HepG2 (cell line): ENCODE measurements around the gene C9orf78. TPM values are rescaled to one million over a fixed set of nuclear protein-coding genes. Genes with fewer than 3 reads are reported as not detected.
A peak's percentile ranks its signal among the peaks of the same experiment; 100 is the strongest.

Source experiments
- BCL6 ChIP-seq: IDR thresholded peaks from 2 replicates; pipeline ENCODE4 v1.6.1; 2016; ENCODE audit warnings: missing genetic modification reagents, missing compliant biosample characterization
- CSRNP1 ChIP-seq: sonication (generic); formaldehyde crosslinking; IDR thresholded peaks from 2 replicates; pipeline ENCODE4 v1.8.1; 2023; ENCODE audit warnings: mild to moderate bottlenecking, missing genetic modification reagents
- HCFC1 ChIP-seq: fragments of 150-350 bp; IDR thresholded peaks from 2 replicates; pipeline ENCODE4 v1.6.1; 2014; ENCODE audit warnings: low read depth, low read length
- HINFP ChIP-seq: sonication (generic); formaldehyde crosslinking; IDR thresholded peaks from 2 replicates; pipeline ENCODE4 v1.4.0; 2020; ENCODE audit warnings: low read depth, mild to moderate bottlenecking, missing genetic modification reagents
- HNF1B ChIP-seq: sonication (generic); formaldehyde crosslinking; IDR thresholded peaks from 2 replicates; pipeline ENCODE4 v1.5.1; 2020; ENCODE audit warnings: mild to moderate bottlenecking, moderate library complexity, missing genetic modification reagents
- HOXA9 ChIP-seq: sonication (generic); formaldehyde crosslinking; IDR thresholded peaks from 2 replicates; pipeline ENCODE4 v1.8.1; 2022; ENCODE audit warnings: missing genetic modification reagents, mild to moderate bottlenecking, moderate library complexity, borderline replicate concordance
- JUNB ChIP-seq: sonication (generic); formaldehyde crosslinking; IDR thresholded peaks from 2 replicates; pipeline ENCODE4 v1.8.0; 2022; ENCODE audit warnings: missing genetic modification reagents, mild to moderate bottlenecking, borderline replicate concordance
- KDM4B ChIP-seq: sonication (generic); formaldehyde crosslinking; IDR thresholded peaks from 2 replicates; pipeline ENCODE4 v1.4.0; 2020; ENCODE audit warnings: missing genetic modification reagents
- NR2F2 ChIP-seq: IDR thresholded peaks from 2 replicates; pipeline ENCODE4 v1.6.1; 2012; ENCODE audit warnings: low read depth, inconsistent platforms, borderline replicate concordance
- POGZ ChIP-seq: sonication (generic); formaldehyde crosslinking; IDR thresholded peaks from 2 replicates; pipeline ENCODE4 v1.4.0; 2020; ENCODE audit warnings: mild to moderate bottlenecking, missing genetic modification reagents
- RAD21 ChIP-seq: fragments of 450-650 bp; formaldehyde crosslinking; IDR thresholded peaks from 2 replicates; pipeline ENCODE4 v1.5.0; 2020; ENCODE audit warnings: mild to moderate bottlenecking
- SAFB2 ChIP-seq: sonication (generic); formaldehyde crosslinking; IDR thresholded peaks from 2 replicates; pipeline ENCODE4 v1.5.1; 2020; ENCODE audit warnings: missing genetic modification reagents, low read depth, mild to moderate bottlenecking, borderline replicate concordance
- SKIL ChIP-seq: sonication (generic); formaldehyde crosslinking; IDR thresholded peaks from 2 replicates; pipeline ENCODE4 v1.8.0; 2022; ENCODE audit warnings: missing genetic modification reagents, mild to moderate bottlenecking, moderate library complexity, borderline replicate concordance
- ZNF354B ChIP-seq: sonication (generic); formaldehyde crosslinking; IDR thresholded peaks from 2 replicates; pipeline ENCODE4 v1.8.0; 2022; ENCODE audit warnings: mild to moderate bottlenecking, missing genetic modification reagents
- ZNF414 ChIP-seq: sonication (generic); formaldehyde crosslinking; IDR thresholded peaks from 2 replicates; pipeline ENCODE4 v1.5.0; 2020; ENCODE audit warnings: missing genetic modification reagents
- ZNF512B ChIP-seq: sonication (generic); formaldehyde crosslinking; IDR thresholded peaks from 2 replicates; pipeline ENCODE4 v1.5.1; 2020; ENCODE audit warnings: missing genetic modification reagents, mild to moderate bottlenecking, borderline replicate concordance
- ZNF557 ChIP-seq: sonication (generic); formaldehyde crosslinking; IDR thresholded peaks from 2 replicates; pipeline ENCODE4 v1.4.0; 2020; ENCODE audit warnings: missing genetic modification reagents
- ZNF780A ChIP-seq: sonication (generic); formaldehyde crosslinking; IDR thresholded peaks from 2 replicates; pipeline ENCODE4 v1.8.0; 2022; ENCODE audit warnings: mild to moderate bottlenecking, missing genetic modification reagents, moderate library complexity
- polyA plus RNA-seq, 8 experiments: library from polyadenylated mRNA; depleted of rRNA in 3 of 8; stranded (reverse) in 7 of 8; unstranded in 1 of 8; fragments of >200 nt; fragmentation: Illumina TruSeq in 4 of 8; extraction: Trizol in 4 of 8; gene quantifications; 2 replicates each; pipeline versions ENCODE4 v1.2.1 to v1.2.3, GENCODE V29; 2011 to 2016; ENCODE audit warnings: low read depth in 4 of 8, missing spikeins in 1 of 8, mixed read lengths in 1 of 8; ENCODE audit not compliant: insufficient read depth in 1 of 8
- total RNA-seq, 5 experiments: library from RNA; depleted of rRNA; stranded (reverse); fragments of >200 nt; fragmentation: Illumina TruSeq; extraction: Trizol; gene quantifications; 2 replicates each; pipeline ENCODE4 v1.2.3, GENCODE V29; 2016; ENCODE audit warnings: low read depth in 1 of 5

Gene C9orf78
- total and polyA plus RNA-seq, 2 of the 13 experiments (the other 11 are each of a cell fraction or from before 2014, with no cell fraction given), result 18.4 to 35.5 TPM

- TF ChIP-seq ZNF512B (CRISPR knock-in tag) (no peak), CSRNP1 (CRISPR knock-in tag) (peak; percentile 60), ZNF414 (CRISPR knock-in tag) (no peak), HNF1B (CRISPR knock-in tag) (no peak), ZNF780A (no peak), HINFP (CRISPR knock-in tag) (peak; percentile 18; the same call in 1 of the 2 replicates), RAD21 (CRISPR knock-in tag) (0 out of 2 replicates have a peak, but pooled peaks have one; percentile 9), POGZ (CRISPR knock-in tag) (no peak), NR2F2 (no peak), BCL6 (no peak), ZNF557 (no peak), KDM4B (CRISPR knock-in tag) (no peak), SKIL (CRISPR knock-in tag) (no peak), SAFB2 (no peak), HCFC1 (peak; percentile 72), HOXA9 (CRISPR knock-in tag) (no peak), JUNB (CRISPR knock-in tag) (no peak), ZNF354B (CRISPR knock-in tag) (no peak)
Observed at GRCh38 chr9:129835128-129835859, at the start of gene C9orf78, which contains the start of gene USP20 (continued).
